T-cell (primary cell): ENCODE measurements around the gene AKR7A2. TPM values are rescaled to one million over a fixed set of nuclear protein-coding genes. Genes with fewer than 3 reads are reported as not detected.
"Not testable (repeated sequence)": the region's sequence is repeated elsewhere in the genome, so short reads cannot be mapped to it uniquely, and the experiment has no call there.

Experiments
- ATAC-seq, 4 experiments: fragments of 200-7000 bp in 3 of 4; fragments of 150-1000 bp in 1 of 4; cut with Tn5 transposase; replicated peaks in 1 of 4; 1 replicate in 3 of 4; 2 replicates in 1 of 4; pipeline ENCODE4 v1.10.0; 2021; ENCODE audit warnings: moderate library complexity in 3 of 4, mild to moderate bottlenecking in 2 of 4, moderate number of reproducible peaks in 1 of 4
- CTCF ChIA-PET, 2 donors: fragments of 300-600 bp; sonication (Branson Sonifier 250); formaldehyde crosslinking; loops; one replicate each; lab custom pipeline; 2022; ENCODE audit warnings: antibody characterized with exemption in 2 of 2; lab: Charles Lee
- POLR2A ChIA-PET, 2 donors: fragments of 300-600 bp; sonication (Branson Sonifier 250); formaldehyde crosslinking; loops; one replicate each; lab custom pipeline; 2022; ENCODE audit warnings: antibody characterized with exemption in 2 of 2; lab: Charles Lee
- DNase-seq, 35 experiments: peaks; one replicate each; pipeline versions ENCODE4 v3.0.0 to v3.0.0-alpha.2; 2013 to 2023
- H3K27ac ChIP-seq: one replicate; pipeline ENCODE4 v1.5.1; 2013; ENCODE audit warnings: low read length
- H3K27me3 ChIP-seq, 2 experiments: replicated peaks in 1 of 2; 1 replicate in 1 of 2; 2 replicates in 1 of 2; pipeline versions ENCODE4 v1.6.1 to v1.7.0; 2013; ENCODE audit warnings: low read length in 1 of 2, mixed read lengths in 1 of 2; ENCODE audit not compliant: control insufficient read depth in 2 of 2, insufficient read depth in 2 of 2; ENCODE audit errors: extremely low read depth in 1 of 2
- H3K36me3 ChIP-seq, 2 donors: 1 replicate in 1 of 2; 2 replicates in 1 of 2; pipeline versions ENCODE4 v1.6.1 to v1.7.0; 2013; ENCODE audit warnings: low read length in 1 of 2; ENCODE audit not compliant: control insufficient read depth in 2 of 2, insufficient read depth in 1 of 2; ENCODE audit errors: extremely low read depth in 1 of 2
- H3K4me1 ChIP-seq, 2 experiments: 1 replicate in 1 of 2; 2 replicates in 1 of 2; pipeline versions ENCODE4 v1.6.1 to v1.7.0; 2013; ENCODE audit warnings: low read length in 2 of 2, mixed read lengths in 1 of 2; ENCODE audit not compliant: insufficient read depth in 2 of 2, control insufficient read depth in 1 of 2; ENCODE audit errors: extremely low read depth in 1 of 2
- H3K4me3 ChIP-seq, 2 donors: 1 replicate in 1 of 2; 2 replicates in 1 of 2; pipeline versions ENCODE4 v1.5.1 to v1.7.0; 2013; ENCODE audit warnings: mild to moderate bottlenecking in 2 of 2, low read length in 1 of 2, moderate library complexity in 1 of 2; ENCODE audit not compliant: control insufficient read depth in 1 of 2; ENCODE audit errors: extremely low read depth in 1 of 2
- H3K9me3 ChIP-seq: 2 replicates; pipeline ENCODE4 v1.7.0; 2013
- H3K27ac Mint-ChIP-seq, 2 donors: one replicate each; pipeline ENCODE4 v1.8.0; 2020 to 2021; ENCODE audit warnings: mild to moderate bottlenecking in 2 of 2, mixed read lengths in 2 of 2
- H3K27me3 Mint-ChIP-seq, 2 donors: one replicate each; pipeline ENCODE4 v1.8.0; 2021 to 2022; ENCODE audit warnings: mixed read lengths in 2 of 2
- H3K36me3 Mint-ChIP-seq: one replicate; pipeline ENCODE4 v1.8.0; 2021; ENCODE audit warnings: mixed read lengths
- H3K4me1 Mint-ChIP-seq, 3 donors: one replicate each; pipeline ENCODE4 v1.8.0; 2020 to 2022; ENCODE audit warnings: mixed read lengths in 3 of 3, mild to moderate bottlenecking in 1 of 3
- H3K4me3 Mint-ChIP-seq, 3 donors: one replicate each; pipeline ENCODE4 v1.8.0; 2020 to 2022; ENCODE audit warnings: mild to moderate bottlenecking in 3 of 3, mixed read lengths in 3 of 3, moderate library complexity in 3 of 3
- H3K9me3 Mint-ChIP-seq, 3 donors: one replicate each; pipeline ENCODE4 v1.8.0; 2020 to 2022; ENCODE audit warnings: mixed read lengths in 3 of 3
- WGBS: methylation state at CpG from one replicate; pipeline ENCODE4 v1.1.5; 2013; ENCODE audit warnings: missing lambda C conversion rate; ENCODE audit not compliant: insufficient coverage; 5-methylcytosine and 5-hydroxymethylcytosine counted together
- total RNA-seq, 35 experiments: library from RNA in 6 of 35; stranded (reverse) in 6 of 35; fragments of 120-200 nt in 1 of 35; gene quantifications; one replicate each; pipeline versions ENCODE4 v1.2.1 to v1.2.4 and lab custom pipeline; 2013 to 2026

AKR7A2 gene
- total RNA-seq, 5 donors from 2014 or later (not counting 1 experiment from before 2014, with no cell fraction given) = 20.8 to 35.4 (median 32.0) TPM

- ChIA-PET POLR2A (no interaction called here), CTCF (no interaction called here)
- peaks cover 8 to 18% (median 12%) of the 10 kb centered on the region in 3 donors for H3K9me3 Mint-ChIP-seq
- peaks cover 0 to 3% of the 10 kb centered on the region in 2 donors for H3K27me3 Mint-ChIP-seq
- peaks cover 0 to 3% (median 0%) of the 10 kb centered on the region in 3 donors for H3K4me1 Mint-ChIP-seq
- peaks cover 16% of the 10 kb centered on the region for H3K36me3 Mint-ChIP-seq
- DNase-seq (no peak), ATAC-seq (no peak)
- H3K27ac Mint-ChIP-seq = no peak overlapping the region
- Histone ChIP-seq H3K27ac (no peak overlapping the region), H3K4me3 (no peak overlapping the region), H3K36me3 (peaks cover 0 to 3% of the 10 kb centered on the region in 2 donors), H3K9me3 (no peaks in the 10 kb centered on the region), H3K27me3 (peaks cover 0 to 2% of the 10 kb centered on the region in 2 experiments), H3K4me1 (no peaks in the 10 kb centered on the region)
- H3K4me3 Mint-ChIP-seq = no peak overlapping the region
- 100% methylated on average over 2 of the region's 2 CpGs for WGBS
Observed at GRCh38 chr1:19294638-19295037, 17.3 kb downstream of the AKR7A2 start.

DNA sequence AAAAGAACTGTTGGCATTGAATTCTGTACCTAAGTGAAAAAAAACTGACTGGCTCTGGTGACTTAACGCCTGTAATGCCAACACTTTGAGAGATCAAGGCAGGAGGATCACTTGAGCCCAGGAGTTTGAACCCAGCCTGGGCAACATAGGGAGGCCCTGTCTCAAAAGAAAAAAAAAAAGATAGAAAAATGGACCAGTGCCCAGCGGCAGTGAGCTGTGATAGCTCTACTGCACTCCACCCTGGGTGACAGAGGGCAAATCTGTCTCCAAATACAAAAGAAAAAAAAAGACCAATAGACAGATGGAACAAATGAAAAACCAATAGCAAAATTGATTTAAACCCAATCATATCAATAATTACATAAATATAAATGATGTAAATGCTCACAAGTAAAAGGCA, 22.7 kb downstream of the AKR7A2 start:
- DNase-seq = no peak
- Mint-ChIP-seq H3K36me3 (peaks cover 2% of the 10 kb centered on the region), H3K27ac (no peak overlapping the region), H3K9me3 (peaks cover 0 to 2% (median 2%) of the 10 kb centered on the region in 3 donors), H3K27me3 (peaks cover 10 to 13% of the 10 kb centered on the region in 2 donors), H3K4me3 (peak overlapping the region; percentile 22 to 62 (median 60)), H3K4me1 (peaks cover 6 to 19% (median 8%) of the 10 kb centered on the region in 3 donors)
- Histone ChIP-seq H3K9me3 (no peaks in the 10 kb centered on the region), H3K4me1 (peaks cover 3 to 9% of the 10 kb centered on the region in 2 experiments), H3K36me3 (peaks cover 0 to 3% of the 10 kb centered on the region in 2 donors), H3K27ac (no peak overlapping the region), H3K27me3 (peaks cover 0 to 16% of the 10 kb centered on the region in 2 experiments), H3K4me3 (peak overlapping the region; percentile 28 to 61)
- POLR2A ChIA-PET = no interaction called here
- no peak for ATAC-seq
- 63% methylated on average over 1 of the region's 2 CpGs for WGBS
- CTCF ChIA-PET = interaction anchor here in 1 of 2 donors (0.6 kb wide), 1 partner anchor 322 kb away, joined by 3 read pairs; no protein-coding TSS in a partner anchor

DNA sequence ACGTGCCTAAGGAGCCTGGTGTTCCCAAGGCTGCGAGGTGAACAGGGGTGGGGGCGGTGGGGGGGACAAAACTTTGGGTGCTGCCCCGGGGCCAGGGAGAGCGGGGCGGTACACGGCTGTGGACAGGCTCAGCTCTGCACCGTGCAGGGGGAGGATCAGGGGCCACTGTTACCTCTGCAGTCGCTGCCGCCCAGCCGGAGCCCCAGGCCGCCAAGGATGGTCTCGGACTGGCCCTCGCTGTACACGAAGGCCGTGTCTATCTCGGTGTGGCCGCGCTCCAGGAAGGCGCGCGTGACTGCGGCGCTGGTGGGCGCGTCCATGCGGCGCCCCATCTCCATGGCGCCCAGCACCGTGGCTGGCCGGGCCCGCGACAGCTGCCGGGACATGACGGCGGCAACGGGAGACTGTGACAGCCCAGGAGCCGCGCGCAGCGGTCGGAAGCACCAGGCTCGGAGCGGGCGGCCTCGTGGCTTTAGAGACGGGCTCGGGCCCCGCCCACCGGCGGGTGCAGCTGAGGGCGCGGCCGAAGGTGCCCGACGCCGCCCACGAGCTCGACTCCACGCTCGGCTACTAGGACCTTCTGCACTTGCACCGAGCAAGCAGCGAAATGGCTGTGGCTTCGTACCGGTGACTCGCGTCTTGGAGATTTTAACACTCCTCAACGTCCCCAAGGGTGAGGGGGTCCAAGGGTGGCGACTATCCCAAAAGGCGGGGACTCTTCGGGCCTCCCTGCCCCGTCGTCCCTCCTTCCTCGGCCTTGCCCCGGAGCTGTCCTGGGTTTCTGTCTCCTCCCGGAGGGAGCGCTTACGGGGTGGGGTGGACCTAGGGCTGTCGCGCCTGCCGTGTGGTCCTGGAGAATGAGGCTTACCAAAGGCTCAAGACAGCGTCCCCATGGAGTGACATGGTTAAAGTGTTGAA, 23.4 kb downstream of the AKR7A2 start, which contains the start of gene AKR7A3:
Gene AKR7A3, minus strand, starts transcription at position 447 of the 918 bp plus-strand sequence. Its CDS starts 61 bp downstream, at position 386.
- H3K27ac ChIP-seq, POLR2A ChIA-PET, H3K9me3 ChIP-seq, H3K9me3 Mint-ChIP-seq, H3K36me3 Mint-ChIP-seq, H3K4me1 ChIP-seq, H3K36me3 ChIP-seq, H3K27ac Mint-ChIP-seq: not testable (repeated sequence)
- CTCF ChIA-PET = interaction anchor here in 1 of 2 donors (0.6 kb wide), 1 partner anchor 322 kb away, joined by 3 read pairs; no protein-coding TSS in a partner anchor
- 23% methylated on average over 30 of the region's 82 CpGs for WGBS
- Histone ChIP-seq H3K4me3 (peak within 1 kb of the TSS; percentile 28 to 61), H3K27me3 (peaks cover 0 to 16% of the 10 kb centered on the region in 2 experiments)
- Mint-ChIP-seq H3K27me3 (peaks cover 10 to 13% of the 10 kb centered on the region in 2 donors), H3K4me3 (peak within 1 kb of the TSS; percentile 55 to 76 (median 62)), H3K4me1 (peaks cover 6 to 19% (median 8%) of the 10 kb centered on the region in 3 donors)
- ATAC-seq = peak; percentile 93 to 99 (median 96)
- DNase-seq = peak in 33 of 35 experiments; percentile 19 to 65 (median 43)

DNA sequence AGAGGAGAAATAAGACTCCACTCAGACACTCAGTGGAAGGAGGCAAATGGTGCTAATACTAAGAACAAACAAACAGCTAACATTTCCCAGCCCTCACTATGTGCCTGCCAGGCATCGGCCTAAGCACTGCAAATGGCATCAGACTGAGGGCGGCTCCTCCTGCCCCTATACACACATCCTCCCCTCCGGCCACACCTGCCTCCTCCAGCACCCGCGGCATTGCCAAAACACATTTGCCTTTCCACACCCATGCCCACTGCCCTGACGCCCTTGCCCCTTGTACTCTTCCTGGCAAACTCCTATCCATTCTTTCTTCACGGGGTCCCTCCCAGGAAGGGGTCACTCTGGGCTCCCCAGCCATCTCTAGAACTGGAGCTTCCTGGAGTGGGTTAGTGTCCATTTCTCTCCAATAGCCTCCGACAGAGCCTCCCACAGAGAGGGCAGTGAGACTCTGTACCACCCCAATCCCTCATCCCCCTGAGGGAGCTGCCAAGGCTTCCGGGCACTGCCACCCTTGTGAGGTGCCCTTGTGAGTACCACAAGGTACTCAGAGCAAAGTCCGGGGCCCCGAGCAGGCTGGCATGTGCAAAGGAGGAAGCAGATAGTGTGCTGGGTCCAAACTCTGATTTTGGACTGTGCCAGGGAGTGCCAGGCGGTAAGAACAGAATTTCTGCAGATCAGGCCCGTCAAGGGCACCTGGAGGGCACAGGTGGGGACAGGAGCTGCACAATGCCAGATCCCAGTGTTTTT, 24.3 kb downstream of the AKR7A2 start:
- ATAC-seq = no peak
- POLR2A ChIA-PET = no interaction called here
- Histone ChIP-seq H3K4me3 (no peak overlapping the region), H3K27ac (no peak overlapping the region), H3K4me1 (peaks cover 3 to 9% of the 10 kb centered on the region in 2 experiments), H3K9me3 (no peaks in the 10 kb centered on the region), H3K36me3 (peaks cover 0 to 2% of the 10 kb centered on the region in 2 donors), H3K27me3 (peaks cover 0 to 16% of the 10 kb centered on the region in 2 experiments)
- Mint-ChIP-seq H3K4me1 (peaks cover 6 to 19% (median 8%) of the 10 kb centered on the region in 3 donors), H3K9me3 (no peaks in the 10 kb centered on the region), H3K27ac (no peak overlapping the region), H3K36me3 (no peaks in the 10 kb centered on the region), H3K4me3 (peak overlapping the region; percentile 42 to 76 (median 55)), H3K27me3 (peaks cover 10 to 13% of the 10 kb centered on the region in 2 donors)
- CTCF ChIA-PET = no interaction called here
- DNase-seq = no peak
- WGBS = 95% methylated on average over 11 of the region's 13 CpGs

DNA sequence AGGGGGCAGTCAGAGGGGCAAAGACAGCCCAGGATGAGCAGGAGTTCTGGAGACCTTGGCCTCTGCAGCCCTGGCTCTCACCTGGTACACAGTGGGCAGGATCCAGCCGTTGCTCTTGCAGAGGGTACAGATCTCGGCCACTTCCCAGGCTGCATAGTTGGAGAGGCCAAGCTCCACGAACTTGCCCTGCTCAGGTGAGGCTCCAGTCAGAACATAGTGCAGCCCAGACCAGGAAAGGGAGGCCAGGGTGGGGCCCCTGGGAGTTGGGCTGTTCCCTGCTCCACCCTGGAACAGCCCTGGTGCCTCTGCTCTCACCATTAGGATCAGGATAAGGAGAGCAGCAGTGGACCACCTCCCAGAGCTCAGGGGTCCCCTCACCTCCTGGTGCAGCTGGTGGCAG, 26.1 kb downstream of the AKR7A2 start:
- H3K9me3 Mint-ChIP-seq, ATAC-seq, H3K4me3 Mint-ChIP-seq, POLR2A ChIA-PET, H3K36me3 ChIP-seq, H3K4me3 ChIP-seq, H3K27ac Mint-ChIP-seq, CTCF ChIA-PET, H3K36me3 Mint-ChIP-seq, H3K9me3 ChIP-seq, H3K27ac ChIP-seq, H3K4me1 ChIP-seq, DNase-seq: not testable (repeated sequence)
- peaks cover 0 to 16% of the 10 kb centered on the region in 2 experiments for H3K27me3 ChIP-seq
- peaks cover 10 to 13% of the 10 kb centered on the region in 2 donors for H3K27me3 Mint-ChIP-seq
- WGBS = 59% methylated on average over 3 of the region's 3 CpGs
- H3K4me1 Mint-ChIP-seq = peaks cover 6 to 19% (median 8%) of the 10 kb centered on the region in 3 donors

- H3K9me3 Mint-ChIP-seq, CTCF ChIA-PET, H3K4me1 ChIP-seq, DNase-seq, H3K4me3 ChIP-seq, H3K27ac ChIP-seq, H3K36me3 Mint-ChIP-seq, ATAC-seq, H3K4me3 Mint-ChIP-seq, H3K27ac Mint-ChIP-seq, POLR2A ChIA-PET, H3K9me3 ChIP-seq, H3K36me3 ChIP-seq: not testable (repeated sequence)
- peaks cover 0 to 16% of the 10 kb centered on the region in 2 experiments for H3K27me3 ChIP-seq
- 73% methylated on average over 3 of the region's 3 CpGs for WGBS
- Mint-ChIP-seq H3K4me1 (peaks cover 6 to 19% (median 8%) of the 10 kb centered on the region in 3 donors), H3K27me3 (peaks cover 10 to 13% of the 10 kb centered on the region in 2 donors)
Observed at GRCh38 chr1:19285366-19285765, 26.6 kb downstream of the AKR7A2 start.
